Bronchial epithelial cell (primary cell): ENCODE data around the gene UBXN10. TPM values are rescaled to one million over a fixed set of nuclear protein-coding genes. Genes with fewer than 3 reads are reported as not detected.

Experiments
- DNase-seq: peaks from one replicate; pipeline ENCODE4 v3.0.0-alpha.2; 2010; ENCODE audit warnings: low read depth
- FAIRE-seq: peaks from 2 replicates; lab custom pipeline; 2011; peaks lifted over from hg19 to GRCh38; lab: Jason Lieb, UNC
- H3K27me3 ChIP-seq: 2 replicates; pipeline ENCODE4 v1.5.1; 2011; ENCODE audit warnings: low read length; ENCODE audit not compliant: control insufficient read depth, insufficient read depth
- H3K36me3 ChIP-seq: 2 replicates; pipeline ENCODE4 v1.5.1; 2011; ENCODE audit warnings: low read length; ENCODE audit not compliant: control insufficient read depth, insufficient read depth
- H3K4me3 ChIP-seq: 2 replicates; pipeline ENCODE4 v1.5.1; 2011; ENCODE audit warnings: mild to moderate bottlenecking, low read depth, low read length, control low read depth
- total RNA-seq: library from RNA; depleted of rRNA; stranded (reverse); fragments of >200 nt; gene quantifications from 2 replicates; pipeline ENCODE4 v1.2.1, GENCODE V29; 2014
- TF ChIP-seq, protein P1 (sequence below): IDR thresholded peaks from 2 replicates; pipeline ENCODE4 v1.5.1; 2011; ENCODE audit warnings: mild to moderate bottlenecking, moderate library complexity, low read length, control low read depth, inconsistent platforms; ENCODE audit not compliant: insufficient read depth, severe bottlenecking

UBXN10 gene
- total RNA-seq, 1 donor from 2014 or later = under 0.01 TPM

DNA sequence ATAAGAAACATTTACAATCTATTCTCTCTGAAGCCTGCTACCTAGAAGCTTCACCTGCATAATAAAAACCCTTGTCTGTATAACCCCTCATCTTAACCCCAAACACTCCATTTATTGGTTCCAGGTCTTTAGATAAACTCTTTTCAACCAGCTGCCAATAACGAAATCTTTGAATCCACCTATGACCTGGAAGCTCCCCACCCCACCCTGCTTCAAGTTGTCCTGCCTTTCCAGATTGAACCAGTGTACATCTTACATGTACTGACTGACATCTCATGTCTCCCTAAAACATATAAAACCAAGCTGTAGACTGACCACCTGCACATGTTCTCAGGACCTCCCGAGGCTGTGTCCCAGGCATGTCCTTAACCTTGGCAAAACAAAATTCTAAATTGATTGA is 54.1 kb downstream of the UBXN10 start:
- peaks cover 2% of the 10 kb centered on the region for H3K27me3 ChIP-seq
- no peak overlapping the region for H3K4me3 ChIP-seq
- FAIRE-seq (peak; percentile 66), DNase-seq (no peak)
- H3K36me3 ChIP-seq = no peaks in the 10 kb centered on the region
- TF ChIP-seq, protein P1, sequence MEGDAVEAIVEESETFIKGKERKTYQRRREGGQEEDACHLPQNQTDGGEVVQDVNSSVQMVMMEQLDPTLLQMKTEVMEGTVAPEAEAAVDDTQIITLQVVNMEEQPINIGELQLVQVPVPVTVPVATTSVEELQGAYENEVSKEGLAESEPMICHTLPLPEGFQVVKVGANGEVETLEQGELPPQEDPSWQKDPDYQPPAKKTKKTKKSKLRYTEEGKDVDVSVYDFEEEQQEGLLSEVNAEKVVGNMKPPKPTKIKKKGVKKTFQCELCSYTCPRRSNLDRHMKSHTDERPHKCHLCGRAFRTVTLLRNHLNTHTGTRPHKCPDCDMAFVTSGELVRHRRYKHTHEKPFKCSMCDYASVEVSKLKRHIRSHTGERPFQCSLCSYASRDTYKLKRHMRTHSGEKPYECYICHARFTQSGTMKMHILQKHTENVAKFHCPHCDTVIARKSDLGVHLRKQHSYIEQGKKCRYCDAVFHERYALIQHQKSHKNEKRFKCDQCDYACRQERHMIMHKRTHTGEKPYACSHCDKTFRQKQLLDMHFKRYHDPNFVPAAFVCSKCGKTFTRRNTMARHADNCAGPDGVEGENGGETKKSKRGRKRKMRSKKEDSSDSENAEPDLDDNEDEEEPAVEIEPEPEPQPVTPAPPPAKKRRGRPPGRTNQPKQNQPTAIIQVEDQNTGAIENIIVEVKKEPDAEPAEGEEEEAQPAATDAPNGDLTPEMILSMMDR = no peak

DNA sequence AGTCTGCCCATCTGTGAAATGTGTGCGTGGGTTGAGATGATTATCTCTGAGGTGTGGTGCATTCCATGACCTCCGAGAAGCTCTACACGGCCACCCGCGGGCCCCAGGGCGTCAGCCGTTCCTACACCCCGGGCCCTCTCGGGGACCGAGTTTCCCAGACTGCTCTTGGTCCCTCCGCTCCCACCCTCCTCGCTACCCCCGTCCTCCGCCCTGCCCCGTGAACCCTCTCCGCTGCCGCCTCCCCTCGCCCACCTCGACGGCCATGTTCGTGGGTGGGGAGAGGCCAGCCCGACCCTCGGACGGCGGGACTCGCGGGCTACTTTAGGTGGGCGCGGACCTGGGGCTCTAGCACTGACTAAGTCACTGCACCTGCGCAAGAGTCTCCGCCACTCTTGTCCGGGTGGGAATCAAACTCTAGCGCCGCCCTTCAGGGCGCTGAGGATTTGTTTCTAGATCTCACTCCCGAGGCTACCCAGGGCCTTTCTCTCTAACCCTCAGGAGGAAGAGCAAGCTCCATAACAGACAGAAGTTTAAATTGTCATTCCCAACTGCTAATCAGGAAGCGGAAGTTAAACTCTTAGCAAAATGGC is 57.1 kb downstream of the UBXN10 start:
- Histone ChIP-seq H3K4me3 (no peak overlapping the region), H3K36me3 (no peaks in the 10 kb centered on the region), H3K27me3 (peaks cover 2% of the 10 kb centered on the region)
- DNase-seq = no peak
- no peak for FAIRE-seq
- TF ChIP-seq, protein P1 = no peak

Other genes with a start within 250 kb of the UBXN10 start
- gene PLA2G2A, start 206.5 kb upstream of the UBXN10 start, total RNA-seq = not detected in 2 replicates
- not detected in 2 replicates for gene PLA2G5, start 115.9 kb upstream of the UBXN10 start, total RNA-seq
- gene PLA2G2D, start 66.6 kb upstream of the UBXN10 start, total RNA-seq = not detected in 2 replicates
- not detected in 2 replicates for gene PLA2G2F, start 46.8 kb upstream of the UBXN10 start, total RNA-seq
- gene PLA2G2C, start 422 bp downstream of the UBXN10 start, total RNA-seq = not detected in 2 replicates
- not detected in 2 replicates for gene VWA5B1, start 104.8 kb downstream of the UBXN10 start, total RNA-seq